GM18517 (cell line): Measurements from ENCODE around the gene KCNN1.
"Not testable (repeated sequence)": the region's sequence is repeated elsewhere in the genome, so short reads cannot be mapped to it uniquely, and the experiment has no call there.

Experiments used
- ATAC-seq: cut with Tn5 transposase; IDR thresholded peaks from one replicate; pipeline ENCODE4 v1.9.1; 2021; ENCODE audit warnings: mild to moderate bottlenecking, moderate library complexity; ENCODE audit not compliant: unreplicated experiment

KCNN1 gene

DNA sequence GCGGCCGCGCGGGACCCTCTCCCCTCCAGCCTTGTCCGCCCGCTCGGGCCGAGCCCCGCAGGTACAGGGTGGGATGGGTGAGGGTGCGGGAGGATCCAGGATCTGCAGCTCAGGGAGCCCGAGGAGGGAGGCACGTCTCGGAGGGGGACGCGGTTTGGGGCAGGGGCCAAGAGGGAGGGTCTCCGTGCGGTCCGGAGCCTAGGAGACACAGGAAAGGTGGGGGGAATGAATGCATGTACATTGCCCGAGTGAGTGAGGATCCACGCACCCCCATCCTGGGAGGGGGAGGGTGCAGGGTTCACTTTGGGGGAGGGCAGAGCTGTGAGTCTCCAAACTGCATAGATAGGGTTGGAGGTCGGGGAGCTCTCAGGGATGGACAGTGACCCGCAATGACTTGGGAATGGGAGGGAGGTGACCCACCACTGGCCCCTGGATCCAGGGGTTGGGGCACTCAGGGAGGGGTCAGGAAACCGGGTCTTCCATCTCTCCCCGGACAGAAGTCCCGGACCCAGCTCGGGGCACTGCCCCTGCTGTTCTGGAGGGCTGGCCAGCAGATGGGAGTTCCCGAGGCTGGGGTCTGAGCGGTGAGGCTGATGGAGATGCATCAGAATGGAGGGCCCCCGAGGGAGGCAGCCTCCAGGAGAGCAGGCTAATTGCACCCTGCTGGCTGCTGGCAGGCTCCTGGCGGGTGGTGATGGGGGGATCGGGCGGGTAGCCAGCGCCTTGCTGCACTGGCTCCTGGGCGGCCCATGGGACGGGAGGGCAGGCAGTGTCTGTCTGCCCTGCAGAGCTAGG, 547 bp downstream of the KCNN1 start:
- ATAC-seq = no peak

DNA sequence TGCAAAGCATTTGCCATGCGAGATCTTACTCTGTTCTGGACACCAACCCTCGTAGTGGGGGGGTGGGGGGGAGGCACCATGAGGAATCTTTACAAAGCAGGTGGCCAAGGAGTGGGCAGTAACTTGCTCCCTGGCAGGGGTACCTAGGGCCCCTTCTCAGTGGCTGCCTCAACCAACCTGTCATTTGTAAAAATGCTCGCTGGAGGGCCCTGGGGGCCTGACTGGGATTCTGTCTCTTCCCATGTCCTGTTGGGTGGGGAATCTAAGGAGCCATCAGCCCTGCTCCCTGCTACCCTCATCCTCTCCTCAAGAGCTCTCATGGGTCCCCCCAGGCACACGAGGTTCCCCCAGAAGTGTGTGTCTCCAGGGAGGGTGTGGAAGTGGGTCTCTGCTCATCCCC, 1.5 kb downstream of the KCNN1 start:
- no peak for ATAC-seq

DNA sequence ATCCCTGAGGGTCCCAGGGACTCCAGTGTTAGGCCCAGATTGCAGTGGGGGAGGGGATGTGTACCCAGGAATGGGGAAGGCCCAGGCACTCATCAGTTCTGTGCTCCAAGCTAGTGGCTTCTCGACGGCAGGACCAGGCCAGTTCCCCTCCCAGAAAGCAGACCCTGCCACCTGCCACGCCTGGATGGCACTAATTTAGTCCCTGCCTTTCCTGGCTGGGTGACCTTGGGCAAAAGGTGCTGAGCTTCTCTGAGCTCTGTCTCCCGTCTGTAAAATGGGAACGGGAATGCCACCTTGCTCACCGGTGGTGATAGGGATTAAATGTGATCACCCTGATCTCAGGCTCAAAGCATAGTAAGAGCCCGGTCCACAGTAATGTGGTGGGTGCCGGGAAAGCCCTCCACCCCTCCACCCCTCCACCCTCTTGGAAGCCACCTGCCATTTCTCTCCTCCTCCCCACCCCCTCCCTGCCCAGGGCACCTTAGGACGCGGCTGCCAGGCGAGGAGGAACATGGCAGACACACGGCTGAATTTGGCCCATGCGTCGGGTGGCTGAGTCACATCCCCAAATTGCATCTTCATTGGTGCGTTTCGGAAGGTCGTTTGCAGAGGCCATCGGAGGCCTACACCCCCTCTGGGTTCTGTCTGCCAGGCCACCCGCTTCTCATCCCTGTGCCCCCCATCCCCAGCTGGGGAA, 2.3 kb downstream of the KCNN1 start:
- ATAC-seq = no peak

DNA sequence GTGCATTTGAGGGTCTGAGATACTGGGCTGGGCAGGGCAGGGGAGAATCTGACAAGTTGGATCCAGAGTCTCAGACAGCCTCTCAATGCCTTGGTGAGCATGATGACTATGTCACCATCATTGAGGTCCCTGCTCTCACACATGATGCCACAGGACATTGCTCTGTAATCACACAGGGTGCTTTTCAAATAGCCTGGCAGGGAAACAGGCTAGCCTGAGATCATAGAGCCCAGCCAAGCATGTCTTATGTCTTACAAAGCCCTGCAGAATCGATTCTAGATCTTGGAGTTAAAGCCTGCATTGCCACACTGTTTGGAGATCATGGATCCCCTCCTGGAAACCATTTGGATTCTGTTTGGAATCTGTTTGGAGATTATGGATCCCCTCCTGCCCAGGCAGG, 5.3 kb downstream of the KCNN1 start:
- ATAC-seq = no peak

DNA sequence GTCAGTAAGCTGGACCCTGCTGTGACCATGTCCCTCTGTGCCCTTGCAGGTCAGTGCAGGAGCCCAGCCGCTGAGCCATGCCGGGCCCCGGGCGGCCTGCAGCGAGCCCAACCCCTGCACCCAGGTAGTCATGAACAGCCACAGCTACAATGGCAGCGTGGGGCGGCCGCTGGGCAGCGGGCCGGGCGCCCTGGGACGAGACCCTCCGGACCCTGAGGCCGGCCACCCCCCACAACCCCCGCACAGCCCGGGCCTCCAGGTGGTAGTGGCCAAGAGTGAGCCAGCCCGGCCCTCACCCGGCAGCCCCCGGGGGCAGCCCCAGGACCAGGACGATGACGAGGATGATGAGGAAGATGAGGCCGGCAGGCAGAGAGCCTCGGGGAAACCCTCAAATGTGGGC, 6.9 kb downstream of the KCNN1 start:
- no peak for ATAC-seq

DNA sequence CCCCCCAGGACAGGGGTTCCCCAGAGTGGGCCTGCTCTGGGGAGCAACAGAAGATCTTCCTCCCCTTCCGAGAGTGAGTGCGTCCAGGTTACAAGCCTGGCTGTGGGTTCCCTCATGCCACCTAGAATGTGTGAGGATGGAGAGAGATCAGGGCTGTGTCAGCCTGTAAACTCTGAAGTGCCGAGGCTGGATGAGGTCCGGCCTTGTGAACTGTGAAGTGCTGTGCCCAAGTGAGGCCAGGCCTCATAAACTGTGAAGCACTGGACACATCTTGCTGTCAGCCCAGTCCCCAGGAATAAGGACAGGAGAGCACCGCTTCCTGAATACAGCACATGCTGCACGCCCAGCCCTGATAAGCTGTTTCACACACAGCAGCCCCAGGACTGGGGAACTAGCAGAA, 7.6 kb downstream of the KCNN1 start:
- no peak for ATAC-seq

DNA sequence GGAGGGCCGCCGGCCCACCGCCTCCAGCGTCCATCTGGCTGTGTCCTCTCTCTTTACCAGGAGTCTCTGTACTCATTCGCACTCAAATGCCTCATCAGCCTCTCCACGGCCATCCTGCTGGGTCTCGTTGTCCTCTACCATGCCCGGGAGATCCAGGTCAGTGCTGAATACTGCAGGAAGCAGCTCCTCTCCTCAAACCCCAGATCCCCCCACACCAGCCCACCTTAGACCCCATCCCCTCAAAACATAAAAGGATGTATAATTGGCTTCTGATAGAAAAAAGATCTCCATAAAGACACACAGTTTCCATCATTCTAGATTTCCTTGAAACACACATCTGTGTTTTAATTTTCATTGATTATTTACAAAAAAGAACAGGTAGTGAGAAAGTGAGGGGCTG, 8.1 kb downstream of the KCNN1 start:
- ATAC-seq = no peak

DNA sequence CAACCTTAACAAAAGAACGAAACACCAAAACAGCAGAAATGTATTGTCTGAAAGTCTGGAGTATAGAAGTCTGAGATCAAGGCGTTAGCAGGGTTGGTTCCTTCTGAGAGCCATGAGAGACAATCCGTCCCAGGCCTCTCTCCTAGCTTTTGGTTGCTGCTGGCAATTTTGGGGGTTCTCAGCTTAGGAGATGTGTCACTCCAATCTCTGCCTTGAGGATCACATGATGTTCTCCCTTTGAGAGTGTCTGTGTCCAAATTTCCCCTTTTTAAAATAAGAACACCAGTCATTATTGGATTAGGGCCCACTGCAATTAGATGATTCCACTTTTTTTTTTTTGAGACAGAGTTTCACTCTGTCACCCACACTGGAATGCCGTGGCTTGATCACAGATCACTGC, 10.1 kb downstream of the KCNN1 start:
- ATAC-seq = no peak

DNA sequence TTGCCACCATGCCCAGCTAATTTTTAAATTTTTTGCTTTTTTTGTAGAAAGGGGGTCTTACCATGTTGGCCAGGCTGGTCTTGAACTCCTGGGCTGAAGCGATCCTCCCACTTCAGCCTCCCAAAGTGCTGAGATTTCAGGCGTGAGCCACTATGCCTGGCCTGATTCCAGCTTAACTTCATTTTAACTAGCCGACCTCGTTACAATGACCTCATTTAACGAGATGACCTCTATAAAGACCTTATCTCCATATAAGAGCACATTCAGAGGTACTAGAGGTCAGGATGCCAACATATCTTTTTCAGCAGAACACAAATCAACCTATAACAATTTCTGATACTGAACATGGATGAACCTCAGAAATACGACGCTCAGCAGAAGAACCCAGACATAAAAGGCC, 10.6 kb downstream of the KCNN1 start:
- no peak for ATAC-seq

DNA sequence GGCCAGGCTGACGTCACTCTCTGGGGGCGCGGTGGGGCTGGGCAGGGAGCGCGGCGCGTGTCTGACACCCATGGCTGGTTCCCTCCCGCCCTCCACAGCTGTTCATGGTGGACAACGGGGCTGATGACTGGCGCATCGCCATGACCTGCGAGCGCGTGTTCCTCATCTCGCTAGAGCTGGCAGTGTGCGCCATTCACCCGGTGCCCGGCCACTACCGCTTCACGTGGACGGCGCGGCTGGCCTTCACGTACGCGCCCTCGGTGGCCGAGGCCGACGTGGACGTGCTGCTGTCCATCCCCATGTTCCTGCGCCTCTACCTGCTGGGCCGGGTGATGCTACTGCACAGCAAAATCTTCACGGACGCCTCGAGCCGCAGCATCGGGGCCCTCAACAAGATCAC, 14.7 kb downstream of the KCNN1 start:
- ATAC-seq = no peak

DNA sequence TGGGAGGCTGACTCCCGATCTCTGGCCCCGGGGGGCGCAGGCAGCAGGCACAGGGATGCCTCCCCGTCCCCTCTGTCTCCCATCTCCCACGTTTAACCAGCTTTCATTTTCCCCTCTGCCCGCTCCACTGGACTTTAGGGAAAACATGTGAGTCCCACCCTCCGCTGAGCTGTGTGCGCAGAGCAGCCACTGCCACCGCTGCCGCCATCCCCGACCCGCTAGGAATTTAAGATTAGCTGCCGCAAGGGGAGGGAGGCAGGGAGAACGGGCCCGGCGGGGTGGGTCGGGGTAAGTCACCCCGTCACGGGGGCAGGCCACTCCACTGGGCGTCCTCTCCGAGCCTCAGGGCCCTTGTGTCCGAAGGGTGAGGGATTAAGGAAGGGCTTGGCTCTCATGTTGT, 15.5 kb downstream of the KCNN1 start:
- ATAC-seq = no peak

DNA sequence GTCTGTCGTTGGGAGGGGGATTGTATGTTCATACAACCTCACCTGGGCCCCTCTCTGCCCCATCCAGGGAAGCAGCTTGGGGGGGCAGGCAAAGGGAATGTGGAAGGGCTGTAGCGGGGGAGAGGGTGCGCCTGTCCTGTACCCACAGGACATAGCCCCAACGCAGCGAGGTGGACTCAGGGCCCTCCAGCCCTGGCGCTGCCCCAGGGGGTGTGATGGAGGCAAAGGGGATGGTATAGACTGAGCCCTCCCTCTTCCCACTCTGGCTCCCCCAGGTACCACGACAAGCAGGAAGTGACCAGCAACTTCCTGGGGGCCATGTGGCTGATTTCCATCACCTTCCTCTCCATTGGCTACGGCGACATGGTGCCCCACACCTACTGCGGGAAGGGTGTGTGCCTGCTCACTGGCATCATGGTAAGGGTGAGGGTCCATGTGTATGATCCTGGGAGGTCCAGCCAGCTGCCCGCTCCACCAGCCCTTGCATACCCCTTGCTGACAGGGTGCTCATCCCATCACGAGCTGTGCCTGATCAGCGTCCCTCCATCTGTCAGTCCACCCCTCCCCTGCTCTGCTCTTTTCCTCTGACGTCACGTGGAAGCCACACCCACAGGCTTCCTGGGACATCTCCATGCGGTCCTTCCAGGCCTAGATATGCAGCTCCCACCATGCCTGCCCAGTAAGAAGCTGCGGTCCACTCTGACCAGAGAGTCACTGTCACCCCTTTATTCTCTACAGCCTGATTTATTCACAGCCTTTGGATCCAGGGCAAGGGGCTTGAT, 18.3 kb downstream of the KCNN1 start:
- ATAC-seq = no peak

DNA sequence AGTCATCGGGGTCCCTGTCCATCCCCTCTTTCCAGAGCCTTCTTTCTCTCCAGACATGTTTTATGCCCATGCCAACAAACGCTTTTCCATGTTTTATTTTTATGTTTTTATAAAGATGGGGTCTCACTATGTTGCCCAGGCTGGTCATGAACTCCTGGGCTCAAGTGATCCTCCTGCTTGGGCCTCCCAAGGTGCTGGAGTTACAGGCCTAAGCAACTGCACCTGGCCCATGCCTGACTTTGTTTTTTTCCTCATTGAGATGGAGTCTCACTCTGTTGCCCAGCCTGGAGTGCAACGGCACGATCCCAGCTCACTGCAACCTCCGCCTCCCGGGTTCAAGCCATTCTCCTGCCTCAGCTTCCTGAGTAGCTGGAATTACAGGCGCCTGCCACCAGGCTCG, 19.7 kb downstream of the KCNN1 start:
- ATAC-seq = not testable (repeated sequence)

DNA sequence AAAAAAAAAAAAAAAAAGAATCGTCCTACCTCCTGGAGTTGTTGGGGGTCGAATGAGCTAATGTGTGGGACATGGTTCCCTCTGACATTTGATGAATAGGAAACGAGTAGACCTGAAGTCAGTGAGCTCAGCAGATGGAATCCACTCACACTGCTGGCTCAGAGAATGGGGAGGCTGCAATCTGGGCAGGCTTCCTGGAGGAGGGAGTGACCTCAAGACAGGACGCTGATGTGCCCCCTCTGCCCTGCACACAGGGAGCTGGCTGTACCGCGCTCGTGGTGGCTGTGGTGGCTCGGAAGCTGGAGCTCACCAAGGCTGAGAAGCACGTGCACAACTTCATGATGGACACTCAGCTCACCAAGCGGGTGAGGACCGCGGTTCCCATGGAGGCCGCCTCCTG, 21.3 kb downstream of the KCNN1 start:
- ATAC-seq = no peak

DNA sequence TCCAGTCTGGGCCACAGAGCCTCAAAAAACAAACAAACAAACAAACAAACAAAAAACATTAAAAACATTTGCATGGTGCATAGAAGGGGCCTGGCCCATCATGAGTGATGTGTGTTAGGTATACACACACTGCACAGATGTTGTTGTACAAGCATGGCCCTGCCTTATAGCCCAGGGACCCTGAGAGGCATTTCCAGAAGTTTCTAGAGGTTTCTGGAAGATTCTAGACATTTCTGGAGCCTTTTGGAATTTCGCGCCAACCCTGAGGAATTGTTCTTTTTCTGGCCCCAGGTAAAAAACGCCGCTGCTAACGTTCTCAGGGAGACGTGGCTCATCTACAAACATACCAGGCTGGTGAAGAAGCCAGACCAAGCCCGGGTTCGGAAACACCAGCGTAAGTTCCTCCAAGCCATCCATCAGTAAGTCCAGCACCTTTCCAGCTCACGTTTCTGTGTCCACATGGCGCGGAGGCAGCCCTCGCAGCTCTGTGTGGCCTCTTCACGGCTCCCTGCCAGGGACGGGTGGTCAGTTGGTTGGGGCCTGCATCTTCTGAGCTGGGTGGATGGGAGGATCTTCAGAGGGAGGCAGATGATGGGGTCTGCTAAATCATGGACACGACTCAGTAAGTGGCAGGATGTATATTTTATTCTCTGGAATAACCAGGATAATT, 22.7 kb downstream of the KCNN1 start:
- ATAC-seq = no peak

DNA sequence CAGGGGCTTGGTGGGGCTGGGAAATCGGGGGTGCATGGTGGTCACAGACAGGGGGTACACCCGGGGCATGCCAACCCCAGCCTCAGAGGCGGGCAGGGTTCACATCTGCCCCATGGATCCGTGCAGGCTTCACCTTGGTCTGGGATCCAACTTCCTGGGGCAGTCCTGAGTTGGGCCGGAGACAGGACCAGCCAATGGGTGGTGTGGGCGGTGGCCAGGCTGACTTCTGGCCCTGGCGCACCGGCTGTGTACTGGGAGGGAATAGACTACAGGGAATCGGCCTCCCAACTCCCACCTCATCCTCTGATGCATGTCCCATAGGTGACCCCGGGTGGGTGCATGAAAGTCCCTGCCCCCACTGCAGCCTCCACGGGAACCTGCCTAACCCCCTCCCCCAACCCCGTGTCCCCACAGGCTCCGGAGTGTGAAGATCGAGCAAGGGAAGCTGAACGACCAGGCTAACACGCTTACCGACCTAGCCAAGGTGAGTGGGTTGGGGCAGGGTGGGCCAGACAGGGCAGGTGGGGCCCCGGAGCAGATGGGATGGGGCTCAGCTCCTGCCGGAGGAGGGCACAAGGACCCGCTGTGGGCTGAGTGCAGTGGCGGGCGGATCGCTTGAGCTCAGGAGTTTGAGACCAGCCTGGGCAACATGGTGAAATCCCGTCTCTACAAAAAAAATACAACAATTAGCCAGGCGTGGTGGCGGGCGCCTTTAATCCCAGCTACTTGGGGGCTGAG, 26.3 kb downstream of the KCNN1 start:
- ATAC-seq = no peak

DNA sequence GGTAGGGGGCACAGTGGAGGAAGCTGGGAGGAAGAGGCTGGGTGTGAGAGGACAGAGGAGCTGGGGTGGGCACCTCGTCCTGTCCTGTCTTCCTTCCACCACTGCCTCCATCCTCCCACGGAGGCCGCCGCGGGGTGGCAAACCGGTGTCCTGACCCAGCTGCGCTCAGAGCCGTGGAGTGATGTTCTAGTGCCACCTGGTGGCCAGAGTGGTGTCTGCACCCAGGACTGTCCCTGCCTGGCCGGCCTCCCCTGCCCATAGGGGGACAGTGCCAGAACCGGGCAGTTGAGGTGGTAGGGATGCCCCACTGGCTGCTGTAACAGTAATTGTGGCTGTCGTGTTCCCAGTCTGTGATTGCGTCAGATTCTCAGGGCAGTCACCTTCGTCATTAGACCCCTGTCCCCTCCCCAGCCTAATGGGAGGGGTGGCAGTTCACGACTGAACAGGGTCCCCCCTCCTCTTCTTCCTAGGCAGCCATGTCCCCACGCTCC, 30.0 kb downstream of the KCNN1 start:
- no peak for ATAC-seq

DNA sequence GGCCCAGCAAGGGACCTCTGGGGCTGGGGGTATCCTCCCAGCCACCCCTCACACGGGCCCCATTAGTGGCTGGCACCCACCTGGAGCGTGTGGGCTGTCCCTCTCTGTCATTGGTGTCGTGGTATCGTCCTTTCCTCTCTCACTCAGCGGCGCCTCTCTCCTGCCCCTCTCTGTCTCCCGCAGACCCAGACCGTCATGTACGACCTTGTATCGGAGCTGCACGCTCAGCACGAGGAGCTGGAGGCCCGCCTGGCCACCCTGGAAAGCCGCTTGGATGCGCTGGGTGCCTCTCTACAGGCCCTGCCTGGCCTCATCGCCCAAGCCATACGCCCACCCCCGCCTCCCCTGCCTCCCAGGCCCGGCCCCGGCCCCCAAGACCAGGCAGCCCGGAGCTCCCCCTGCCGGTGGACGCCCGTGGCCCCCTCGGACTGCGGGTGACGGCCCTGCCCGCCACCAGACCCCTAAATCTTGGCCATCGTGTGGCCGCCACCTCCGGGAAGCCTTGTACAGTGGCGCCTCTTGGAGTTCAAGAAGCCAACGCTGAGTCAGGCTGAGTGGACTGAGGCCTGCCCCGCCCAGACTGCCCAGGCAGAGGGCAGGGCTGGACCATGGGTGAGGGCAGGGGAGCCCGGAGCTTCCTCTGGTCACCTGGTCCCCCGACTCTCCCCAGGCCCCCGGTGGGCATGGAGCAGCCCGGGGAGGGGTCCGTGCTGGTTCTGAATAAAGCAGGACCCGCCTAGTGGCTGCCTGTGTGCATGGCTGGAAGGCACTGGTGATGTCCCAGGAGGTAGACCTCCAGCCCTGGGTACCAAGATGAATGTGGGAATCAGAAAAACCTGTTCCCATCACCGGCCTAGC, 31.3 kb downstream of the KCNN1 start:
- no peak for ATAC-seq

DNA sequence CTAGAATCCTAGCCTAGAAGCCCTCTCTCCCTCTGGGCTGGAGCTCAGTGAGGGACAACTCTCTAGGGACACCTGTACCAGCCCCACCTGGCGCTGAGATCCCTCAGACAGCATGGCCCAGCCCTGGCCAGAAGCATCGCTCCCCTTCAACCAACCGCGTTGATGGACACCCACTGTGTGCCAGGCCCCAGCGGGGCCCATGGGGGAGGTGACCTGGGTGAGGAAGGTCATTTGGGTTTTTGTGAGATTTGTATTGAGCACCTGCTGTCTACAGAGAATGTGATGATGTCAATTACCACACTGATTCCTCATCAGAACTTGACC, 31.9 kb downstream of the KCNN1 start:
- no peak for ATAC-seq
